ENCODE data around the gene ZNF827.

- TF ChIP-seq CTCF (IDR thresholded peaks at IDR 0.05), result no peak
- TF ChIP-seq POLR2A (IDR thresholded peaks at IDR 0.05), result no peak
These were observed 120.6 kb downstream of the ZNF827 start for GRCh38 chr4:145818011-145818410.

Measured in lower leg skin (tissue), 3 donors.